MCF 10A (cell line): ENCODE results near the gene TOP3A. TPM values are rescaled to one million over a fixed set of nuclear protein-coding genes. Genes with fewer than 3 reads are reported as not detected.

ENCODE experiments used
- BruUV-seq: library from RNA; stranded (reverse); fragments of 400-500 nt; replicated peaks from 2 replicates; lab custom pipeline; 2021; lab: Mats Ljungman, UMichigan
- CTCF ChIA-PET: fragments of 300-600 bp; sonication (Branson Sonifier 250); formaldehyde crosslinking; extraction: SDS; loops from one replicate; lab custom pipeline; 2021; ENCODE audit warnings: antibody characterized with exemption, inconsistent platforms; lab: Yijun Ruan, JAX
- POLR2A ChIA-PET: fragments of 300-600, 350-650 bp; sonication (Branson Sonifier 250); formaldehyde crosslinking; extraction: SDS; loops from one replicate; lab custom pipeline; 2020; ENCODE audit warnings: antibody characterized with exemption, inconsistent platforms; lab: Yijun Ruan, JAX
- DNase-seq: peaks from one replicate; pipeline ENCODE4 v3.0.0-alpha.2; 2018; ENCODE audit not compliant: unreplicated experiment
- H3K27ac Mint-ChIP-seq: one replicate; pipeline ENCODE4 v1.8.0; 2022; ENCODE audit warnings: mild to moderate bottlenecking, low read depth, mixed read lengths; ENCODE audit not compliant: unreplicated experiment
- H3K27me3 Mint-ChIP-seq: one replicate; pipeline ENCODE4 v1.8.0; 2022; ENCODE audit warnings: mixed read lengths; ENCODE audit not compliant: insufficient read depth, unreplicated experiment
- H3K36me3 Mint-ChIP-seq: one replicate; pipeline ENCODE4 v1.8.0; 2022; ENCODE audit warnings: mild to moderate bottlenecking, moderate library complexity, mixed read lengths; ENCODE audit not compliant: insufficient read depth, unreplicated experiment
- H3K4me1 Mint-ChIP-seq: one replicate; pipeline ENCODE4 v1.8.0; 2022; ENCODE audit warnings: mixed read lengths; ENCODE audit not compliant: insufficient read depth, unreplicated experiment
- H3K4me3 Mint-ChIP-seq: one replicate; pipeline ENCODE4 v1.8.0; 2022; ENCODE audit warnings: mild to moderate bottlenecking, moderate library complexity, mixed read lengths; ENCODE audit not compliant: unreplicated experiment
- H3K9me3 Mint-ChIP-seq: one replicate; pipeline ENCODE4 v1.8.0; 2022; ENCODE audit warnings: mixed read lengths; ENCODE audit not compliant: unreplicated experiment
- CTCF ChIP-seq: fragments of 200-600 bp; IDR thresholded peaks from one replicate; pipeline ENCODE4 v1.8.0; 2022; ENCODE audit warnings: antibody characterized with exemption, mild to moderate bottlenecking; ENCODE audit not compliant: unreplicated experiment
- intact Hi-C: fragments of 100-400 bp; cut with micrococcal nuclease; formaldehyde crosslinking; loops from 2 replicates; pipeline ENCODE4 v1.14.1; 2022
- total RNA-seq: library from RNA; stranded (reverse); gene quantifications from 2 replicates; pipeline ENCODE4 v1.2.3, GENCODE V29; 2022

Gene TOP3A
- total RNA-seq, 1 experiment from 2014 or later = 32.5 TPM

DNA sequence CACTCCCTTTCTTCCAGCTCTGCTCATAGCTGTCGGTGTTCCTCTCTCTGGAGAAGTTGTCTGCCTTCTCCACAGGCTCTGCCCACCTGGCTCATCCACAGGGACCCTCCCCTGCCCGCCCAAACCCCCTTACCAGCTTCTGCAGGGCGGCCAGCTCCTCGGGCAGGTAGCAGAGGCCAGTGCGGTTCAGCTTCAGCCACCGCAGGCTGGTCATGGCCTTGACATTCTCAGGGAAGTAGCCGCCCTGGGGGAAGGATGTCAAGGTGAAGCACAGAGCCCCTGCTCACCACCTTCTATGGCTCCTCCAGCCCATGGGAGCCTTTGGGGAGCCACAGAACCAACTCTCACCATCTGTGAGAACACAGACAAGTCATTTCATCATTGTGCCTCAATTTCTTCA lies 58.0 kb downstream of the TOP3A start:
- intact Hi-C loops = no loop called here
- no peak for TF ChIP-seq CTCF
- no TSS peak for BruUV-seq
- no peak for DNase-seq
- Mint-ChIP-seq H3K36me3 (peaks cover 57% of the 10 kb centered on the region), H3K4me3 (peak overlapping the region; percentile 91), H3K27ac (peak overlapping the region; percentile 73), H3K4me1 (peaks cover 8% of the 10 kb centered on the region), H3K27me3 (no peaks in the 10 kb centered on the region), H3K9me3 (no peaks in the 10 kb centered on the region)
- ChIA-PET POLR2A (interaction anchor here (1.2 to 3.0 kb wide), 5 partner anchors 20 to 73 kb away, joined by 3 to 13 read pairs (median 6); partner anchors contain the start of genes ALKBH5, SMCR8 and TOP3A), CTCF (interaction anchor here (0.7 to 1.7 kb wide), 8 partner anchors 8 to 71 kb away, joined by 3 to 7 read pairs (median 4); no protein-coding TSS in a partner anchor)

DNA sequence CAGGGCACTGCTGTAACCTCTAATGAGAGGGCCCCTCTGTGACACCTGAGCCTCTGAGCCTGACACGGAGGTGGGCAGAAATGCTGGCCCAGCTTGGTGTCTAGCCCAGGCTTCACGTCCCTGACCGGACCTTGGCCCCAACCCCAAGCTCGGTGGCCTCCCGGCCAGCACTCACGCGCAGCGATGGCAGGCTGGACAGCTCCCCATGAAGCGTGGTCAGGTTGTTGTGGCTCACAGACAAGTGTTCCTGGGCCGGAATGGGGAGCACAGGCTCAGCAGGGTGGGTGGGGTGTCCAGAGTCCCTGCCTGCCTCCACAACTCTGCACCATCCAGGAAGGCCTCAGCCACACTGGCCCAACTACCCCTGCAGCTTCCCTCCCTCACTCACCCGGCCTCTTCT lies 58.4 kb downstream of the TOP3A start:
- CTCF ChIA-PET = interaction anchor here (0.8 to 1.7 kb wide), 4 partner anchors 9 to 37 kb away, joined by 3 to 7 read pairs (median 4); no protein-coding TSS in a partner anchor
- Mint-ChIP-seq H3K27ac (no peak overlapping the region), H3K9me3 (no peaks in the 10 kb centered on the region), H3K4me1 (peaks cover 5% of the 10 kb centered on the region), H3K27me3 (no peaks in the 10 kb centered on the region), H3K4me3 (peak overlapping the region; percentile 91), H3K36me3 (peaks cover 57% of the 10 kb centered on the region)
- no peak for DNase-seq
- TF ChIP-seq CTCF = no peak
- POLR2A ChIA-PET = interaction anchor here (1.4 to 3.0 kb wide), 2 partner anchors 20 to 68 kb away, joined by 3 to 13 read pairs; no protein-coding TSS in a partner anchor
- no TSS peak for BruUV-seq
- intact Hi-C loops = no loop called here

GRCh38 chr17:18254888-18255649 lies 59.7 kb downstream of the TOP3A start:
- DNase-seq = no peak
- Mint-ChIP-seq H3K4me3 (no peak overlapping the region), H3K4me1 (peaks cover 5% of the 10 kb centered on the region), H3K27me3 (no peaks in the 10 kb centered on the region), H3K27ac (no peak overlapping the region), H3K36me3 (peaks cover 70% of the 10 kb centered on the region), H3K9me3 (no peaks in the 10 kb centered on the region)
- no TSS peak for BruUV-seq
- ChIA-PET POLR2A (interaction anchor here (3.0 kb wide), 1 partner anchor 19 kb away, joined by 13 read pairs; no protein-coding TSS in a partner anchor), CTCF (interaction anchor here (0.5 to 0.8 kb wide), 4 partner anchors 19 to 963 kb away, joined by 3 to 4 read pairs (median 3); no protein-coding TSS in a partner anchor)
- no peak for TF ChIP-seq CTCF
- intact Hi-C loops = no loop called here
